Fibroblast of lung (primary cell): Measurements from ENCODE around the gene MGLL. TPM values are rescaled to one million over a fixed set of nuclear protein-coding genes. Genes with fewer than 3 reads are reported as not detected.

ENCODE experiments used
- DNase-seq, 2 donors: peaks; one replicate each; pipeline versions ENCODE4 v3.0.0 to v3.0.0-alpha.2; 2010; ENCODE audit warnings: low read depth in 2 of 2
- H2AFZ ChIP-seq: 2 replicates; pipeline ENCODE4 v1.5.1; 2012; ENCODE audit warnings: low read length, control low read depth, inconsistent platforms
- H3K27ac ChIP-seq: 2 replicates; pipeline ENCODE4 v1.5.1; 2011; ENCODE audit warnings: low read length, control low read depth; ENCODE audit not compliant: insufficient read depth
- H3K27me3 ChIP-seq: 2 replicates; pipeline ENCODE4 v1.5.1; 2011; ENCODE audit warnings: mild to moderate bottlenecking, low read length; ENCODE audit not compliant: control insufficient read depth, insufficient read depth
- H3K36me3 ChIP-seq: 2 replicates; pipeline ENCODE4 v1.5.1; 2011; ENCODE audit warnings: low read length; ENCODE audit not compliant: control insufficient read depth, insufficient read depth
- H3K4me1 ChIP-seq: 2 replicates; pipeline ENCODE4 v1.5.1; 2011; ENCODE audit warnings: low read length; ENCODE audit not compliant: control insufficient read depth, insufficient read depth; ENCODE audit errors: extremely low read depth
- H3K4me2 ChIP-seq: 2 replicates; pipeline ENCODE4 v1.5.1; 2011; ENCODE audit warnings: low read length, control low read depth; ENCODE audit not compliant: insufficient read depth; ENCODE audit errors: extremely low read depth
- H3K4me3 ChIP-seq, 4 experiments: fragments of 200-600 bp in 1 of 4; sonication (generic) in 1 of 4; replicated peaks in 1 of 4; 2 replicates each; pipeline ENCODE4 v1.5.1; 2011 to 2016; ENCODE audit warnings: low read length in 4 of 4, low read depth in 3 of 4, mild to moderate bottlenecking in 3 of 4, control low read depth in 2 of 4, inconsistent platforms in 1 of 4, mixed read lengths in 1 of 4; ENCODE audit not compliant: insufficient read depth in 1 of 4; ENCODE audit errors: control extremely low read depth in 1 of 4
- H3K79me2 ChIP-seq: 2 replicates; pipeline ENCODE4 v1.5.1; 2012; ENCODE audit warnings: mild to moderate bottlenecking, low read length, inconsistent platforms; ENCODE audit not compliant: control insufficient read depth, insufficient read depth
- H3K9ac ChIP-seq: 2 replicates; pipeline ENCODE4 v1.5.1; 2011; ENCODE audit warnings: mild to moderate bottlenecking, low read length, control low read depth; ENCODE audit not compliant: insufficient read depth
- H3K9me3 ChIP-seq: 2 replicates; pipeline ENCODE4 v1.5.1; 2012; ENCODE audit warnings: low read depth, low read length; ENCODE audit not compliant: control insufficient read depth, insufficient read depth
- H4K20me1 ChIP-seq: 2 replicates; pipeline ENCODE4 v1.5.1; 2011; ENCODE audit warnings: low read length; ENCODE audit not compliant: control insufficient read depth, insufficient read depth; ENCODE audit errors: extremely low read depth
- EZH2 ChIP-seq: IDR thresholded peaks from 2 replicates; pipeline ENCODE4 v1.5.1; 2012; ENCODE audit warnings: low read length, control low read depth, mild to moderate bottlenecking; ENCODE audit errors: missing control alignments
- polyA plus RNA-seq, 2 donors: library from polyadenylated mRNA; depleted of rRNA in 1 of 2; stranded (reverse) in 1 of 2; unstranded in 1 of 2; fragments of >200 nt; gene quantifications; 2 replicates each; pipeline ENCODE4 v1.2.1, GENCODE V29; 2011 to 2012; ENCODE audit warnings: missing spikeins in 1 of 2
- total RNA-seq: library from RNA; depleted of rRNA; stranded (reverse); fragments of >200 nt; gene quantifications from 2 replicates; pipeline ENCODE4 v1.2.1, GENCODE V29; 2014
- TF ChIP-seq, protein P1 (sequence below), 2 donors: IDR thresholded peaks in 1 of 2; conservative IDR thresholded peaks in 1 of 2; 1 replicate in 1 of 2; 2 replicates in 1 of 2; pipeline ENCODE4 v1.5.1; 2011 to 2012; ENCODE audit warnings: low read length in 2 of 2, control low read depth in 1 of 2, inconsistent platforms in 1 of 2, low read depth in 1 of 2, mild to moderate bottlenecking in 1 of 2

The MGLL gene
- total and polyA plus RNA-seq, 2 donors (not counting 1 experiment from before 2014, with no cell fraction given) = 60.1 to 122 TPM

DNA sequence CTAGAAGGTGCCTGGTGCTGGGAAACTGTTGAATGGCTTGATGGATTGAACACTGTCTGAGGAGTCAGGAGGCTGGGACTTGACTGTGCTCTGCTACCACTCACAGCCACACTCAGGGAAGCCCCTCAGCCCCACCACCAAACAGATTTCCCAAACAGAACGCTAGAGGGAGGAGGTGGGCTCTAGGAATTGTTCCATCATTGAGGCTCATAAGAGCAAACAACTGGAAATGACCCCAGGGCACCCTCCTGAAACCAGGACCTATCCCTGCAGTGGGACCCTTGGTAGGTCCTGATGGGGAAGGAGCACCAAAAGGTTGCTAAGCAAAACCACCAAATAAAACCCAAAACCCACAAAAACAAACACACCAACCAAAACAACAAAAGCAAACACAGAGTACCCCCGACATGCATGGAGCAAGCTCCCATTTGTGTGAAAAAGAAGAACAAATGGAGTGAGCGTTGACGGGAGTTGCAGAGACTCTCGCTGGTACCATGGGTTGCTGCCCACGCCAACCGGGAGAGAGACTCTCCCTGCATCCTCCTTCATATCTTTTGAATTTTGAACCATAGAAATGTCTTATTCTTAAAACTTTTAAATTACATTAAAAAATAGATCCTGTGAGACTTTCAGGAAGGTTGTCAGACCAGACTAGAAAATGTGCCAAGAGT lies 103.9 kb downstream of the MGLL start:
- H3K9me3 ChIP-seq = no peaks in the 10 kb centered on the region
- no peaks in the 10 kb centered on the region for H3K27me3 ChIP-seq
- no peak for DNase-seq
- H3K4me1 ChIP-seq = peaks cover 2% of the 10 kb centered on the region
- no peak overlapping the region for H3K27ac ChIP-seq
- H3K4me3 ChIP-seq = no peak overlapping the region
- H4K20me1 ChIP-seq = no peaks in the 10 kb centered on the region
- TF ChIP-seq EZH2 = no peak
- TF ChIP-seq, protein P1, sequence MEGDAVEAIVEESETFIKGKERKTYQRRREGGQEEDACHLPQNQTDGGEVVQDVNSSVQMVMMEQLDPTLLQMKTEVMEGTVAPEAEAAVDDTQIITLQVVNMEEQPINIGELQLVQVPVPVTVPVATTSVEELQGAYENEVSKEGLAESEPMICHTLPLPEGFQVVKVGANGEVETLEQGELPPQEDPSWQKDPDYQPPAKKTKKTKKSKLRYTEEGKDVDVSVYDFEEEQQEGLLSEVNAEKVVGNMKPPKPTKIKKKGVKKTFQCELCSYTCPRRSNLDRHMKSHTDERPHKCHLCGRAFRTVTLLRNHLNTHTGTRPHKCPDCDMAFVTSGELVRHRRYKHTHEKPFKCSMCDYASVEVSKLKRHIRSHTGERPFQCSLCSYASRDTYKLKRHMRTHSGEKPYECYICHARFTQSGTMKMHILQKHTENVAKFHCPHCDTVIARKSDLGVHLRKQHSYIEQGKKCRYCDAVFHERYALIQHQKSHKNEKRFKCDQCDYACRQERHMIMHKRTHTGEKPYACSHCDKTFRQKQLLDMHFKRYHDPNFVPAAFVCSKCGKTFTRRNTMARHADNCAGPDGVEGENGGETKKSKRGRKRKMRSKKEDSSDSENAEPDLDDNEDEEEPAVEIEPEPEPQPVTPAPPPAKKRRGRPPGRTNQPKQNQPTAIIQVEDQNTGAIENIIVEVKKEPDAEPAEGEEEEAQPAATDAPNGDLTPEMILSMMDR (conservative IDR thresholded peaks at IDR 0.05 in 1 of 2, IDR thresholded peaks at IDR 0.05 in 1 of 2; ENCODE audit: low read depth in 1 of 2, low read length in 2 of 2) = no peak
- no peak overlapping the region for H3K4me2 ChIP-seq
- H3K79me2 ChIP-seq = no peaks in the 10 kb centered on the region
- H3K9ac ChIP-seq = no peak overlapping the region
- no peak overlapping the region for H2AFZ ChIP-seq
- peaks cover 10% of the 10 kb centered on the region for H3K36me3 ChIP-seq

GRCh38 chr3:127717357-127718244 lies 104.7 kb downstream of the MGLL start:
- H3K36me3 ChIP-seq = peaks cover 12% of the 10 kb centered on the region
- H3K9ac ChIP-seq = no peak overlapping the region
- H4K20me1 ChIP-seq = no peaks in the 10 kb centered on the region
- H3K27me3 ChIP-seq = no peaks in the 10 kb centered on the region
- no peak overlapping the region for H3K27ac ChIP-seq
- no peak overlapping the region for H3K4me3 ChIP-seq
- no peaks in the 10 kb centered on the region for H3K4me1 ChIP-seq
- no peaks in the 10 kb centered on the region for H3K9me3 ChIP-seq
- no peak for DNase-seq
- no peak for TF ChIP-seq EZH2
- TF ChIP-seq, protein P1 (conservative IDR thresholded peaks at IDR 0.05 in 1 of 2, IDR thresholded peaks at IDR 0.05 in 1 of 2; ENCODE audit: low read depth in 1 of 2, low read length in 2 of 2) = no peak
- no peak overlapping the region for H3K4me2 ChIP-seq
- H3K79me2 ChIP-seq = no peaks in the 10 kb centered on the region
- no peak overlapping the region for H2AFZ ChIP-seq

DNA sequence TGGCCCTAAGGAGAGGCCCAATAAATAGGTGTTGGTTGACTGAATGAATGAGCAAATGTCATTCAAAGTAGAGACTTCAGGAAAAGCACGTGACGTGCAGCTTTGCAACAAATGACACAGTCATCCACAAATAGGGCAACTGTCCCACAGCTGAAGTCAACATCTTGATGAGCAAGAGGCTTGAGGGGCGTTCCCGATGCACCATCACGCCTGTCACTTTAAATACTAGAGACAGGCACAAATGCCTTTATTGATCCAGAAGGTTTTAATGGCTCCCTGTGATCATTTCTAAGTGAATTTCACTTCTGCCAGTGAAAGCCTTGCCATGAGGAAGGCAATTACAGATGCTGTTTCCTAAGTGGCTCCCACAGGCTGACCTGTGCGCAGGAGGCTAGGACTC lies 105.9 kb downstream of the MGLL start:
- Histone ChIP-seq H3K4me1 (no peaks in the 10 kb centered on the region), H3K4me3 (no peak overlapping the region), H2AFZ (no peak overlapping the region), H4K20me1 (no peaks in the 10 kb centered on the region), H3K4me2 (no peak overlapping the region), H3K9me3 (no peaks in the 10 kb centered on the region), H3K36me3 (peaks cover 12% of the 10 kb centered on the region), H3K79me2 (no peaks in the 10 kb centered on the region), H3K9ac (no peak overlapping the region), H3K27ac (no peak overlapping the region), H3K27me3 (no peaks in the 10 kb centered on the region)
- no peak for DNase-seq
- TF ChIP-seq, protein P1 (conservative IDR thresholded peaks at IDR 0.05 in 1 of 2, IDR thresholded peaks at IDR 0.05 in 1 of 2; ENCODE audit: low read depth in 1 of 2, low read length in 2 of 2) = no peak
- no peak for TF ChIP-seq EZH2
